IMR-90 (cell line): Measurements from ENCODE around the gene DCC. TPM values are rescaled to one million over a fixed set of nuclear protein-coding genes. Genes with fewer than 3 reads are reported as not detected.

Source experiments
- ATAC-seq: fragments of 200-7000 bp; cut with Tn5 transposase; 2 replicates; pipeline ENCODE4 v1.9.1; 2020; ENCODE audit warnings: low read depth, mild to moderate bottlenecking, moderate library complexity
- BruUV-seq: library from RNA; stranded (reverse); fragments of 400-500 nt; replicated peaks from 2 replicates; lab custom pipeline; 2021; lab: Mats Ljungman, UMichigan
- CTCF ChIA-PET: fragments of 300-600 bp; formaldehyde crosslinking; extraction: SDS; loops from one replicate; lab custom pipeline; 2021; ENCODE audit warnings: antibody characterized with exemption; lab: Yijun Ruan, JAX
- POLR2A ChIA-PET: fragments of 300-600 bp; sonication (Branson Sonifier 250); formaldehyde crosslinking; loops from one replicate; lab custom pipeline; 2022; ENCODE audit warnings: antibody characterized with exemption; ENCODE audit not compliant: unreplicated experiment; lab: Charles Lee
- DNase-seq: peaks from one replicate; pipeline ENCODE4 v3.0.0; 2013
- H2AFZ ChIP-seq: replicated peaks from 2 replicates; pipeline ENCODE3; 2013; ENCODE audit warnings: low read length, mild to moderate bottlenecking; ENCODE audit not compliant: poor library complexity
- H2AK5ac ChIP-seq: 2 replicates; pipeline ENCODE4 v1.6.1; 2013; ENCODE audit warnings: low read depth, low read length, inconsistent platforms
- H2AK9ac ChIP-seq: replicated peaks from 2 replicates; pipeline ENCODE3; 2013; ENCODE audit warnings: mild to moderate bottlenecking, low read depth, low read length, moderate library complexity; ENCODE audit not compliant: poor library complexity
- H2BK120ac ChIP-seq: 2 replicates; pipeline ENCODE4 v1.6.1; 2013; ENCODE audit warnings: low read depth, low read length, inconsistent platforms
- H2BK15ac ChIP-seq: 3 replicates; pipeline ENCODE4 v1.6.1; 2013; ENCODE audit warnings: low read depth, low read length, inconsistent platforms
- H2BK20ac ChIP-seq: 2 replicates; pipeline ENCODE4 v1.6.1; 2013; ENCODE audit warnings: low read depth, mild to moderate bottlenecking, inconsistent platforms, low read length, moderate library complexity
- H2BK5ac ChIP-seq: 2 replicates; pipeline ENCODE4 v1.6.1; 2013; ENCODE audit warnings: mild to moderate bottlenecking, low read depth, low read length, inconsistent platforms; ENCODE audit not compliant: poor library complexity, severe bottlenecking
- H3K14ac ChIP-seq: replicated peaks from 2 replicates; pipeline ENCODE4 v1.6.1; 2013; ENCODE audit warnings: low read depth, low read length, inconsistent platforms
- H3K18ac ChIP-seq: 2 replicates; pipeline ENCODE4 v1.6.1; 2013; ENCODE audit warnings: low read depth, low read length, control low read depth
- H3K23ac ChIP-seq: 2 replicates; pipeline ENCODE4 v1.6.1; 2013; ENCODE audit warnings: low read depth, low read length, inconsistent platforms
- H3K27ac ChIP-seq: 2 replicates; pipeline ENCODE4 v1.5.1; 2013; ENCODE audit warnings: mild to moderate bottlenecking, control low read depth, low read length; ENCODE audit not compliant: insufficient read depth
- H3K27me3 ChIP-seq: 2 replicates; pipeline ENCODE4 v1.6.1; 2013; ENCODE audit warnings: low read length; ENCODE audit not compliant: control insufficient read depth, insufficient read depth
- H3K36me3 ChIP-seq: 2 replicates; pipeline ENCODE4 v1.6.1; 2013; ENCODE audit warnings: low read length, mixed read lengths; ENCODE audit not compliant: control insufficient read depth, insufficient read depth
- H3K4ac ChIP-seq: 2 replicates; pipeline ENCODE4 v1.6.1; 2013; ENCODE audit warnings: low read depth, low read length, inconsistent platforms
- H3K4me1 ChIP-seq: 2 replicates; pipeline ENCODE4 v1.6.1; 2013; ENCODE audit warnings: low read length, mixed read lengths; ENCODE audit not compliant: control insufficient read depth, insufficient read depth
- H3K4me2 ChIP-seq: 2 replicates; pipeline ENCODE4 v1.6.1; 2013; ENCODE audit warnings: low read depth, mild to moderate bottlenecking, control low read depth, low read length, moderate library complexity
- H3K4me3 ChIP-seq: 2 replicates; pipeline ENCODE4 v1.5.1; 2013; ENCODE audit warnings: low read depth, mild to moderate bottlenecking, control low read depth, low read length, moderate library complexity; ENCODE audit not compliant: insufficient read depth
- H3K56ac ChIP-seq: 2 replicates; pipeline ENCODE4 v1.6.1; 2013; ENCODE audit warnings: low read length, inconsistent platforms; ENCODE audit not compliant: insufficient read depth; ENCODE audit errors: extremely low read depth
- H3K79me1 ChIP-seq, 2 experiments: 2 replicates each; pipeline ENCODE4 v1.6.1; 2013; ENCODE audit warnings: low read length in 2 of 2, inconsistent platforms in 1 of 2, low read depth in 1 of 2
- H3K9ac ChIP-seq: 2 replicates; pipeline ENCODE4 v1.6.1; 2013; ENCODE audit warnings: low read depth, low read length, control low read depth
- H3K9me1 ChIP-seq: 2 replicates; pipeline ENCODE4 v1.6.1; 2013; ENCODE audit warnings: low read length, inconsistent platforms; ENCODE audit not compliant: insufficient read depth
- H3K9me3 ChIP-seq: 2 replicates; pipeline ENCODE4 v1.6.1; 2013; ENCODE audit warnings: low read length; ENCODE audit not compliant: control insufficient read depth, insufficient read depth
- H4K20me1 ChIP-seq: 2 replicates; pipeline ENCODE4 v1.6.1; 2013; ENCODE audit warnings: low read length, inconsistent platforms; ENCODE audit not compliant: insufficient read depth
- H4K5ac ChIP-seq: 2 replicates; pipeline ENCODE4 v1.6.1; 2013; ENCODE audit warnings: mild to moderate bottlenecking, low read depth, low read length, control low read depth
- H4K8ac ChIP-seq, 2 experiments: 2 replicates each; pipeline ENCODE4 v1.6.1; 2013; ENCODE audit warnings: low read depth in 2 of 2, low read length in 2 of 2, control low read depth in 1 of 2, inconsistent platforms in 1 of 2
- H4K91ac ChIP-seq: 2 replicates; pipeline ENCODE4 v1.6.1; 2013; ENCODE audit warnings: low read depth, low read length, inconsistent platforms; ENCODE audit not compliant: insufficient read depth
- CEBPB ChIP-seq: IDR thresholded peaks from 2 replicates; pipeline ENCODE4 v1.6.1; 2012; ENCODE audit warnings: low read depth, low read length, improper control_type of control experiment
- CHD1 ChIP-seq: IDR thresholded peaks from 2 replicates; pipeline ENCODE4 v1.6.1; 2012; ENCODE audit warnings: low read depth, low read length, improper control_type of control experiment
- MAZ ChIP-seq: IDR thresholded peaks from 2 replicates; pipeline ENCODE4 v1.6.1; 2012; ENCODE audit warnings: low read depth, mild to moderate bottlenecking, low read length, improper control_type of control experiment, moderate library complexity, borderline replicate concordance
- NFE2L2 ChIP-seq: fragments of 150-350 bp; IDR thresholded peaks from 2 replicates; pipeline ENCODE4 v1.6.1; 2016; ENCODE audit warnings: low read depth, mild to moderate bottlenecking, low read length
- RFX5 ChIP-seq: IDR thresholded peaks from 2 replicates; pipeline ENCODE4 v1.8.0; 2012; ENCODE audit warnings: low read depth, mild to moderate bottlenecking, low read length, moderate library complexity
- WGBS, 2 experiments: methylation state at CpG; one replicate each; pipeline versions ENCODE4 v1.1.5 to v1.1.7; 2013; ENCODE audit warnings: missing lambda C conversion rate in 2 of 2; ENCODE audit not compliant: insufficient read length in 1 of 2; ENCODE audit errors: extremely low coverage in 2 of 2; 5-methylcytosine and 5-hydroxymethylcytosine counted together
- dilution Hi-C: fragments of 300-500 bp; cut with HindIII; formaldehyde crosslinking; loops from one replicate; pipeline ENCODE4 v1.14.3; 2018; ENCODE audit warnings: low sequenced_read_pairs; ENCODE audit not compliant: unreplicated experiment
- in situ Hi-C: fragments of 300-500 bp; cut with MboI; formaldehyde crosslinking; loops from 3 replicates; pipeline ENCODE4 v1.14.3; 2019; ENCODE audit warnings: low sequenced_read_pairs, inconsistent platforms, mixed read lengths
- intact Hi-C: fragments of 100-400 bp; cut with micrococcal nuclease; formaldehyde crosslinking; loops from 2 replicates; pipeline ENCODE4 v1.10.0; 2022
- polyA plus RNA-seq, 3 experiments: library from polyadenylated mRNA; depleted of rRNA; stranded (reverse); fragments of >200 nt; gene quantifications; 2 replicates each; pipeline ENCODE4 v1.2.3, GENCODE V29; 2012; ENCODE audit warnings: low replicate concordance in 1 of 3
- total RNA-seq: library from RNA; depleted of rRNA; stranded (reverse); fragments of >200 nt; gene quantifications from 2 replicates; pipeline ENCODE4 v1.2.3, GENCODE V29; 2012
- TF ChIP-seq, protein P1 (sequence below): fragments of 150-350 bp; IDR thresholded peaks from 2 replicates; pipeline ENCODE4 v1.6.1; 2016; ENCODE audit warnings: low read depth, mild to moderate bottlenecking, low read length, moderate library complexity, borderline replicate concordance

The DCC gene
- total and polyA plus RNA-seq, 2 of the 4 experiments (the other 2 are of a cell fraction), result 0.31 to 0.54 TPM

- Histone ChIP-seq H2AK5ac (no peak overlapping the region), H2BK120ac (no peak overlapping the region), H3K9me3 (peaks cover 4% of the 10 kb centered on the region), H4K20me1 (no peaks in the 10 kb centered on the region), H2AK9ac (no peak overlapping the region), H3K36me3 (no peaks in the 10 kb centered on the region), H3K9me1 (no peaks in the 10 kb centered on the region), H3K23ac (no peak overlapping the region), H2BK5ac (no peak overlapping the region), H3K4me2 (no peak overlapping the region), H4K8ac (no peak overlapping the region), H3K27me3 (no peaks in the 10 kb centered on the region), H2BK20ac (no peak overlapping the region), H3K18ac (no peak overlapping the region), H3K79me1 (no peaks in the 10 kb centered on the region), H3K9ac (no peak overlapping the region), H3K4me3 (no peak overlapping the region), H3K27ac (no peak overlapping the region), H4K91ac (no peak overlapping the region), H2BK15ac (no peak overlapping the region), H3K56ac (no peak overlapping the region), H3K14ac (no peak overlapping the region), H3K4ac (no peak overlapping the region), H4K5ac (no peak overlapping the region), H2AFZ (no peak overlapping the region), H3K4me1 (no peaks in the 10 kb centered on the region)
- WGBS, 2 experiments, result no CpG with 5 or more reads among the region's 4 CpGs
- CTCF ChIA-PET, result no interaction called here
- intact Hi-C loops, result no loop called here
- TF ChIP-seq MAZ (no peak), NFE2L2 (no peak), RFX5 (no peak), CHD1 (no peak), CEBPB (no peak)
- TF ChIP-seq, protein P1, sequence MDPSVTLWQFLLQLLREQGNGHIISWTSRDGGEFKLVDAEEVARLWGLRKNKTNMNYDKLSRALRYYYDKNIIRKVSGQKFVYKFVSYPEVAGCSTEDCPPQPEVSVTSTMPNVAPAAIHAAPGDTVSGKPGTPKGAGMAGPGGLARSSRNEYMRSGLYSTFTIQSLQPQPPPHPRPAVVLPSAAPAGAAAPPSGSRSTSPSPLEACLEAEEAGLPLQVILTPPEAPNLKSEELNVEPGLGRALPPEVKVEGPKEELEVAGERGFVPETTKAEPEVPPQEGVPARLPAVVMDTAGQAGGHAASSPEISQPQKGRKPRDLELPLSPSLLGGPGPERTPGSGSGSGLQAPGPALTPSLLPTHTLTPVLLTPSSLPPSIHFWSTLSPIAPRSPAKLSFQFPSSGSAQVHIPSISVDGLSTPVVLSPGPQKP, result no peak
- dilution Hi-C loops, result no loop called here
- ATAC-seq (no peak), DNase-seq (no peak)
- in situ Hi-C loops, result no loop called here
- BruUV-seq, result no TSS peak
- POLR2A ChIA-PET, result no interaction called here
These were observed 86.0 kb downstream of the DCC start for GRCh38 chr18:52426041-52426440.
